GM18867 (cell line): ENCODE data around the gene SIGLEC8.
"Not testable (repeated sequence)": the region's sequence is repeated elsewhere in the genome, so short reads cannot be mapped to it uniquely, and the experiment has no call there.

Experiments used
- ATAC-seq: cut with Tn5 transposase; IDR thresholded peaks from one replicate; pipeline ENCODE4 v1.9.1; 2021; ENCODE audit warnings: mild to moderate bottlenecking, moderate library complexity; ENCODE audit not compliant: unreplicated experiment

SIGLEC8 gene

DNA sequence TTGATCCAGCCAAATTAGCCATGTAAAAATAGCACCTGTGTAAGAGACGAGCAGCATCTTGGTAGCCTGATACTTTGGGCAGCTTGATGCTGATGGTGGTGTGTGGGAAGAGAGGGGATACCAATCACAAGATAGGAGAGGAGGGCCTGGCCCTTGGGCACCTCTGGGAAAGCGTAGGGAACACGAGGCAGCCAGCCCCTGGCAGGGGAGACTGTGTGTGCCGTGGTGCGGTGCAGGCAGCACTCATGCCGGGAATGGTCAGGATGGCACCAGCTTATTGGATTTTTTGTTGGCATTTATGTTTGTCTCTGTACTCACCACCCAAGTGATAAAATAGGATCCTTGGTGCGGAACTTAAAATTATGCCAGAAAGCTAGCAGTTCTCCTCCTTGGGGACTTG lies 10.2 kb downstream of the SIGLEC8 start:
- no peak for ATAC-seq

DNA sequence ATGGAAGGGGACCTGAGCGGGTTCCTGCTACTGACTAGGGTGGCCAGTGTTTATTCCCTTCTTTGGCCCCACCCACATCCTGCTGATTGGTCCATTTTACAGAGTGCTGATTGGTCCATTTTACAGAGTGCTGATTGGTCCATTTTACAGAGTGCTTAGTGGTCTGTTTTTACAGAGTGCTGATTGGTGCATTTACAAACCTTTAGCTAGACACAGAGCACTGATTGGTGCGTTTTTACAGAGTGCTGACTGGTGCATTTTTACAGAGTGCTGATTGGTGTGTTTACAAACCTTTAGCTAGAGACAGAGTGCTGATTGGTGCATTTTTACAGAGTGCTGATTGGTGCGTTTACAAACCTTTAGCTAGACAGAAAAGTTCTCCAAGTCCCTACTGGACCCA lies 10.7 kb downstream of the SIGLEC8 start:
- not testable (repeated sequence) for ATAC-seq

DNA sequence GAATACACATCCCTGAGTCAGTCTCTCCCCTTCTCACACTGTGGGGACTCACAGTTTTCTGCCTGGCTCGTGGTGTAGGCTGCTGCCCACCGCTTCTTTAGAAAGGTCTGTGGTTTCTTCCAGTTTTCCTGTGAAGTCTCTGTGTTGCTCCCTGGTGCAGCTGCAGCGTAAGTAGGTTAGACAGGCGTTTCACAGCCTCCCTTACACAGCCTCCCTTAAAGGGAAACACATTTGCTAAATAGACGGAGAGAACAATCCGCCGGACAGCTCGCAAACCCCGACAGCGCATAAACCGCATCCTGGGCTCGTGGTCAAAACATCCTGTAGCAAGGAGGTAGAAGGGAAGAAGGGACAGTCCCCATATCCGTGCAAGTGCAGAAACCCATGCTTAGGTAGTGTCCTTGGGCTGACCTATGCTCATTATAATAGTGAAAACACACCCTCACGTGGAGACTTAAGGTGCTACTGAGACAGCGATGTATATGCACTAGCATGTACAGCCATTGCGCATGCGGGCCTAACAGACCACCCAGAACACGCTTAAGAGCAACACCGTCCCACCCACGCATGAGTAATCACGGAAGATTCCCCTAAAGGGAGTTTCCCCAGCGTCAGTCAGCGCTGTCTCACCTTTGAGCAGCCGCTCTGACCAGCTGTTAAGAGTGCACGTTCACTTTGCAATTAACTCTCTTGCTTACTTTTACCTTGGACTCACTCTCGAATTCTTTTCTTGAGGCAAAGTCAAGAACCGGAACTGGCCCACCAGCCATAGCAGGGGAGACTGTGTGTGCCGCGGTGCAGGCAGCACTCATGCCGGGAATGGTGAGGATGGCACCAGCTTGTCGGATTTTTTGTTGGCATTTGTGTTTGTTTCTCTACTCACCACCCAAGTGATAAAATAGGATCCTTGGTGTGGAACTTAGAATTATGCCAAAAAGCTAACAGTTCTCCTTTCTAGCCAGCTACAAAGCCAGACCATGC lies 16.6 kb downstream of the SIGLEC8 start:
- peak; percentile 94 for ATAC-seq

DNA sequence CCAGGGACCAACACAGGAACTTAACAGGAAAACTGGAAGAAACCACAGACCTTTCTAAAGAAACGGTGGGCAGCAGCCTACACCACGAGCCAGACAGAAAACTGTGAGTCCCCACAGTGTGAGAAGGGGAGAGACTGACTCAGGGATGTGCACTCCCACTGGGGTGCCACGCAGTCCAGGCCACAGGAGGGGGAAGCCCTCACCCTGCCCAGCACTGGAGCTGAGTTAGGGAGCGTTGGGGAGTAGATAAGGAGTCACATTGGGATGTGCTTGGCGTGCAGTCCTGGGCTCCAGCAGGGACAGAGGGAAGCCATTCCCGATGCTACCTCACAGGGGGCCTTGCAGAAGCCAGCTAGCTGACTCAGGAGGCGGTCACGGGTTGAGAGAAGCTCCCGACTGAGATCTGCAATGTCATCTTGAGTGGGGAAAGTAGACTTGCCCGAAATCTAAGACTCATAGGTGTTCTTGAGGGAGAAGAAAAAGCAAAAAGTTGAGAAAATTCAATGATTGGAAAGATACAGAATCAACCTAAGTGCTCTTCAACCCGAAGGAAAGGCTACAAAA lies 17.3 kb downstream of the SIGLEC8 start:
- no peak for ATAC-seq

DNA sequence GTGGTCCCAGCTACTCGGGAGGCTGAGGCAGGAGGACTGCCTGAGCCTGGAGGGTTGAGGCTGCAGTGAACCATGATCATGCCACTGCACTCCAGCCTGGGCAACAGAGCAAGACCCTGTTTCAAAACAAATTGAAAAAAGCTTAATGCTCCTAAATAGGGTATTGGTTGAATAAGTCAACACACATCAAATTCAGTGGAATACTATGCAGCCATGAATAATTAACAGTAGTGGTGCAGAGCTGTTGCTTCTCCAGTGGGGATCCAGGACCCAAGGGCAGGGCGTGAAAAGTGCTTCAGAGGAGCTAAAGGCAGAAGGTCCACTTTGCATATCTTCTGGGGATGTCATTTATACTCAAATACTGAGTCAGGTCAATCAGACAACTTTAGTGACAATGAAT lies 18.2 kb downstream of the SIGLEC8 start:
- no peak for ATAC-seq

DNA sequence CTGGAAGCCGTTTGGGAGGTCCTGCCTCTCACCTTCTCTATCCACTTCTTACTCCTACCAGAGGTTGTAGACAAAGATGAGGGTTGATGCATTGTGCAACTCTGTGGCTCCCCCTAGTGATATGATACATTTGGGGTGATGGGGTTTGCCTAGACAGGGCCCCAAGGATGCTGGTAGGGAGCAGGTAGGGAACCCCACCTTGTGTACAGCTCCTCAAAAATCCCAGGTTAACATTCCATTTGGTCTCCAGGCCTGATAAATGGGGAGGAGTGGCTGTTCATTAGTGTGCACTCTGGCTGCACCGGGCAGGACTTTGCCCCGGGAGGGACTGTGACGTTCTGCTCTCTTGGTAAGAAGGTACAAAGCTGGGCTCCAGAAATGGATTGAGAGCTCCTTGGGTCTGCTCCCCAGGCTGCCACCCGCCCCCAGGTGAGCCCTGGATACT lies 19.2 kb downstream of the SIGLEC8 start:
- ATAC-seq: no peak

DNA sequence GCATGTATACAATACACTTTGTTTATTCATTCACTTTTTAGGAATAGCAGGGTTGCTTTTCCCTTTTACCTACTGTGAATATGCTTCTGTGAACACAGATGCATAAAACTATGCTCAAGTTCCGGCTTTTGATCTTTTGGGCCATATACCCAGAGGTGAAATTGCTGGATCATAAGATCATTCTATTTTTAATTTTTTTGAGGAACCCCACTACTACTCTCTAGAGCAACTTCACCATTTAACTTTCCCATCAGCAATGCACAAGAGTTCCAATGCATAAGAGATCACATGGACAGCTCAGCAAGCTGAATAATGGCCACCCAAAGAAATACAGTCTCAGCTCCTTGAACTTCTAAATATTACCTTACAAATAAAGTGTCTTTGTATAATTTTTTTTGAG lies 23.8 kb downstream of the SIGLEC8 start:
- no peak for ATAC-seq

DNA sequence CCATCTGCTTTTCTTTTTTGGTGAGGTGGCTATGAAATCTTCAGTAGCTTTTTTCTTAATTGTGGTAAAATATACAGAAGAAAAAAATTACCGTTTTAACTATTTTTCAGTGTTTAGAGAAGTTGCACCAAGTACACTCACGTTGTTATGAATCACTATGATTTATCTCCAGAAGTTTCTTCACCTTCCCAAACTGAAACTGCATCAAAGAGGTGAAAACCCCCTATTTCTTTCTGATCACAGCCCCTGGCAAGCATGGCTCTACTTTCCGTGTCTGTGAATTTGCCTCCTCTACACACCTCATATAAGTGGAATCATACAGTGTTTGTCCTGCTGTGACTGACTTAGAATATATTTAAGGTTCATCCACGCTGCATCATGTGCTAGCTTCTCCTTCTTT lies 25.2 kb downstream of the SIGLEC8 start:
- ATAC-seq: no peak

DNA sequence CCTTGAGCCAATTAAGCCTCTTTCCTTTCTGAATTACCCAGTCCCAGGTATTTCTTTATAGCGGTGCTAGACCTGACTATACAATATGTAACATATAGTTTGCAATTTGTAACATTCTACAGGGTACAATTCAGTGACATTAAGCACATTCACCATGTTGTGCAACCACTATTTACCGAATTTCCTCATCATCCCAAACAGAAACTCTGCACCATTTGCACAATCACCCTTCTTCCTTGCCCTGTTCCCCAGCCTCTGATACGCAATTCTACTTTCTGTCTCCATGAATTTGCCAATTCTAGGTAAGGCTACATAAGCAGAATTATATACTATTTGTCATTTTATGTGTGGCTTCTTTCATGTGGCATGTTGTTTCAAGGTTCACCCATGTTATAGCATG lies 27.1 kb downstream of the SIGLEC8 start:
- no peak for ATAC-seq

DNA sequence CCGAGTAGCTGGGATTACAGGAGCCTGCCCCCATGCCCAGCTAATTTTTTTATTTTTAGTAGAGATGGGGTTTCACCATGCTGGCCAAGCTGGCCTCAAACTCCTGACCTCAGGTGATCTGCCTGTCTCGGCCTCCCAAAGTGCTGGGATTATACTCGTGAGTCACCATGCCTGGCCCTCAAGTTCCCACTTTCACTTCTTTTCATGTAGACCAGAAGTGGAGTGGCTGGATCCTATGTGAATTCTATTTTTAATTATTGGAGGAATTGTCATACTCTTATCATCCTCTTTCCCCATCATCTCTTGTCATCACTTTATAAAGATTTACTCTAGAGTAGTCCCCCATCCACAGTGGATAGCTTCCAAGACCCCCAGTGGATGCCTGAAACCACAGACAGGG lies 28.0 kb downstream of the SIGLEC8 start:
- ATAC-seq: no peak

DNA sequence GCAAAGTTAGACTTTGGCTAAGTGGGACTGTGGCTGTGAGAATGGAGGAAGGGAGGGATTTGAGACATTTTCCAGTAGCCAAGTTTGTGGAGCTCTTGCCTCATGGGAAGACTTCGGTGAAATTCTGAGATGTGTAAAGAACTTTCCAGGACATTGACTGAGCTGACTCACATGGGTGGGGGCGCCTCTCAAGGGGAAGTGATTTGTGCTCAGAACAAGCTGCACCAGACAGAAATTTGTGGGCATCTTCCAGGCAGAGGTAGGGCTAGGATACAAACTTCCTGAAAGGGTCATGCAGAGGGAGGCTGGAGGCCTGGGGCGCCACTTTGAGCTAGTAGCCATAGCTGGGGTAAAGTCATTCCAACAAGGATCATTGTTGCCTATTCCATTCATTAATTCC lies 31.1 kb downstream of the SIGLEC8 start:
- no peak for ATAC-seq

DNA sequence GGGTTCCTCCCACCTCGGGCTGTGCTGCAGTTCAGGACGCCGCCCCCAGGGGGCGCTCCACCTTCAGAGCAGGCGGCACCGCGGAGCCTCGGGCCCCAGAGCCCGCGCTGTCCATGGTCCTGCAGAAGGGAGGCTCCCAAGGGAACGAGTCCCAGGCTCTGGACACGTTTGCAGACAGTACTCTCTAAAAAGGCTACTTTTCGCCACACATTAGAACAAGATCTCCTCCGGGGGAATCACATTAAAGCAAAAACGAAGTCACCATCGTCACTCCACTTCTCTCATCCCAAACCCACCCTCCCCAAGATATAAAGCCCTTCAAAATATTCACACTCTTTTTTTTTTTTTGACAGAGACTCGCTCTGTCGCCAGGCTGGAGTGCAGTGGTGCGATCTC lies 36.2 kb downstream of the SIGLEC8 start:
- peak; percentile 49 for ATAC-seq

DNA sequence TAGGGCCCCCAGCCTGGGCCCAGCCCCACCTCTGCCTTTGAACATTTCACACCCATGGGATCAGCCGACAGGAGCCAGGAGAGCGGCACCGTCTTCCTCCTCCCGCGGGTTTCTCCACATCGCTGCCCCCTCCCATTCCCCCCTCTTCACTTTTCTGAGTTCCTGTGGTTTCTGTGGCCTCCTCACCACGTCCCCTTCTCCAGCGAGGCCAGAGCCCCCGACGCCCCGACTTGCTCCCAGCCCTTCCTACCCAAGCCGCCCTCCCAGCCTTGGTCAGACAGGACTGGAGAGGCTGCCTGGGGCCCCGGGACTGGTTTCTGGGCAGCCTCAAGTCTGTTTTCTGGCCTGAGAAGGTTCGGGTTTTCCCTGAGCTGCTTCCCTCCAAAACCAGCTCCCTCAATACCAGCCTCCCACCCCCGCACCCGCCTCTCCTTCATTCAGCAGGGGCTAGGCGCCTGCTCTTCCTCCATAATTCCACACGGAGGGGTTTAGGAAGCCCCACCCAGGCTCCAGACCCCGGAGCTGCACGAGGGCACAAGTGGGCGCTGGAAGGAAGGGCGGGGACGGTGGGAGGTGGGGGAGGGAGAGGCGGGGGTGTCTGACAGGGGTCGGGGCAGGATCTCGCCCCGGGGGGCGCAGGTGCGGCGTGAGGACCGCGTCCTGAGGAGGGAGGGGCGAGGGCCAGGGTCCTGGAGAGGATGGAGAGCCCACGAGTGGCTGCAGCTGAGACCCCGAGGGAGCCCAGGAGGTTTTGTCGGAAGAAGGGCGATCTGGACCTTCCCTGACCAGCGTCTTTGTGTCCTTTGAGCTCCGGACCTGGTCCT lies 36.8 kb downstream of the SIGLEC8 start:
- no peak for ATAC-seq

DNA sequence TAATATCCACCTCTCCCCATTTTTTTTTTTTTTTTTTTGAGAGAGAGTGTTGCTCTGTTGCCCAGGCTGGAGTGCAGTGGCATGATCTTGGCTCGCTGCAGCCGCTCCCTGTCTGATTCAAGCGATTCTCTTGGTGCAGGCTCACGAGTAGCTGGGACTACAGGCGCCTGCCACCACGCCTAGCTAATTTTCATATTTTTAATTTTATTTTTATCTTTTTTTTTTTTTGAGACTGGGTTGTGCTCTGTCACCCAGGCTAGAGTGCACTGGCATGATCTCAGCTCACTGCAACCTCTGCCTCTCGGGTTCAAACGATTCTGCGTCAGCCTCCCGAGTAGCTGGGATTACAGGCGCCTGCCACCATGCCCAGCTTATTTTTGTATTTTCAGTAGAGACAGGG lies 37.7 kb downstream of the SIGLEC8 start:
- ATAC-seq: not testable (repeated sequence)

DNA sequence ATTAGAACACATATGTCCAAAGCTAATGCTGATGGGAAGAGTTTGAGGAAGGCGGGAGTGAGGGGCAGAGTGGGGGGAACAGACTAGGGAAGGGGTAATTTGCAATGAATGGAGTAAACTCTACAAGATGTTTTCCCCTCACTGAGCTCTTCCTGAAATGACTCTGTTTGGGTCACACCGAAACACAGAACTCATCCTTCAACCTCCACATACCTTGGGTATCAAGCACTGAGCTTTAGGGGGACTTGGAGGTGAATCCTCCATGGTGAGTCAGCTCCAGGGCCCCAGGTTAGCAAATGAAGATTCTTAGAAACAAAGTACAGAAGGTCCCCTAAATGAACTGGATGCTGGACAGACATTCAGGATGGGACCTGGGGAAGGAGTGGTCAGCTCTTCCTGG lies 39.5 kb downstream of the SIGLEC8 start:
- no peak for ATAC-seq

DNA sequence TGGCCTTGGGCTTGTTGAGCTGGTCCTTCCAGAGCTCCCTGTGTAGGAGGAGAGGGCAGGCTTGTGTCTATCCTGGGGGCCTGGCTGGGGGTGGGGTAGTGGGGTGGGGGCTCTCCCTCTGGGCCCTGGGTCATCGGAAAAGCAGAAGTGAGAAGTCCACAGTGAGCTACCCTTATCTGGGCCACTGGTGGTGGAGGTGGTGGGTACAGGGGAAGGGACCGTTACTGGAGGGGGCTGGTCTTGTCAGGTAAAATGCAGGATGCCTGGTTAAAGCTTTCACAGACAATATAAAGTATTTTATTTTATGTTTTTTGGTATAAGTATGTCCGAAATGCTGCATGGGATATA lies 40.5 kb downstream of the SIGLEC8 start:
- ATAC-seq: peak; percentile 24

DNA sequence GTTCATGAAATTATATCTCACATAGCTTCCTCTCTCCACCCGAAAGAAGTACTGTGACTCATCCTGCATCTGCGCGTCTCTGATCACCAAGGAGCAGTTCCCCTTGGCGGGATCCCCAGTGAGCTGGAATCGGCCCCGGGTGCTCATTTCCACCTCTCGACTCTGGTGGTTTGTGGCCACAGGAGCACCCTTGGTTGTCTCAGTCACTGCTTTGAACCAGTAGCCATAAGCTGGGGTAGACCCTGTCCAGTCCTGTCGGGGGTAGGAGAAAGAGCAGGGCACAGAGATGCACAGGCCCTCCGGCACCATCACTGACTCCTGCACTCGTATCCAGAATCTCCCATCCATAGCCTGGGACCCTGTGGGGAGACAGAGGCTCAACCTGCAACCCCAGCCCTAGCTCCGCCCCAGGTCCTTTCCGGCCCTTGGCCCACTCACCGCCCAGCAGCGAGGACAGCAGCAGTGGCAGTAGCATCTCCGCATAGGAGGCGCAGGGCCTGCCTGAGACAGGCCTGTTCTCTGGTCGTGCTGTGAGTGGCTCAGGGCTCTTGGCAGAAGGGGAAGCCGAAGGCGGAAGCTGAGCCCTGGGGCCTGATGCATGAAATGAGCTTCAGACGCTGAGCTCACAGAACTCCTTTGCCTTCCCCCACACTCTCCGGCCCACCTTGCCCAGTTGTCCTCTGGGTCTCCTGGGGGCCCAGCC lies 41.0 kb downstream of the SIGLEC8 start, which contains the start of gene SIGLEC10:
TSS of gene SIGLEC10 (minus strand) at position 536 of the 703 bp plus-strand sequence. CDS start at position 475, 61 bp downstream.
- ATAC-seq: peak; percentile 69

DNA sequence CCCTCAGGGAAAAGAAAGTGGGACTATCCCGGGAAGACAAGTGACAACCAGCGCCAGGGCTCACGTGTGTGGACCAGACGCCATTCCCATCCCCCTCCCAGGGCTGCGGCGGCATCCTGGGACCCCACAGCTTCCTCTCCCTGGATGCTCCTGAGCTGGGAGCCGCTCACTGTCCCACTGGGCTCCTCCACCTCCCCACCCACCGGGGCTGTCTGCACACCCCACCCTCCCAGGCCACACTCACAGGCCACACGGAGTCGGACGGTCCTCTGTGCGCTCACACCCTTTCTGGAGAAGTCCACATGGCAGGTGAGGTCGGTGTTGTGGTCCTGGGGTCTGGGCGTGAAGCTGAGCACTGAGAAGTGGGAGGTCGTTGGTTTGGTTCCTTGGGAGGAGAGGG lies 41.8 kb downstream of the SIGLEC8 start:
- not testable (repeated sequence) for ATAC-seq

DNA sequence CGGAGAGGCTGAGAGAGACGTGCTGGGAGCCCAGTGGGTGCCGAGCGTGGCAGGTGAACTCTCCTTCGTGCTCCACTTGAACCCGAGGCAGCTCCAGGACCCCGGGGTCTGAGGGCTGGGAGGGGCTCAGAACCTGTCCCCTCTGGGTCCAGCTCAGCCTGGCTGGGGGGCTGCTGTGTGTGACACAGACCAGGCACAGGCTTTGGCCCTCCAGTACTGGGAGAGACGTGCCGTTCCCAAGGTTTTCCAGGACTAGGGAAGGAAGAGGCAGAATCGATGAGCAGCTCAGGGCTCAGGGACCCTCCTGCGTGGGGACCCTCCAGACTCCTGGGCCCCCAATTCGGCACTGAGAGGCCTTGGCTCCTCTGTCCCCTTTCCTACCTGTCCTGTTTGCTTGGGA lies 43.1 kb downstream of the SIGLEC8 start:
- ATAC-seq: no peak

DNA sequence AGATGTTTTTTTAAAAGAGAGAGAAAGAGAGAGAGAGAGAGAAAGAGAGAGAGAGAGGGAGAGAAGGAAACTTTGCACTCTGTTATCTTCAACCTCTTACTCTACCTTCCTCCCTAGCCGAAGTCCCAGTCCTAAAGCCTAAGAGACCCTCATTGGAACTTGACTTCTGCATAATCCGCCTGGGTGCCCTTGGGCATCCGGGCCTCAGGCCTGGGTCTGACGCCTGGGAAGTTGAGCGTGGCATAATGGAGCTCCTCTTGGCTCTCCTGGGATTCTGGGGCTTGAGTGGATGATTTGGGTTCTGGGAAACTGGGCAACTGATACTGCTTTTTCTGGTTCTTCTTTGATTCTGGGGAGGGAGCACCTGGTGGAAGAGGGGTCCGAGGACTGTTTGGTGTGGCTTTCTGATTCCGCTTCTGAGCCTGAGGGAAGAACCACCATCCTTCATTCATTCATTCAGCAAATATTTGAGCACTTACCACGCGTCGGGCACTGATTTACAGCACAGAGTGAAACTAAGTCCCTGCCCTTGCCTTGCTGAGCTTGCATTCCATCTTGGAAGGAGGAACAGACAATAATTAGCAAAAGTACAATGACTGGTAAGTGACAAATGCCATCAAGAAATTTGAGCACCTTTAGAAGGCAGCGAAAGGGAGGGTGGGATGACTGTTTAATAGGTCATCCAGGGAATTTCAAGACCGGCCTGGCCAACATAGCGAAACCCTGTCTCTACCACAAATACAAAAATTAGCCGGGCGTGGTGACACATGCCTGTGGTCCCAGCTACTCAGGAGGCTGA lies 47.1 kb downstream of the SIGLEC8 start:
- ATAC-seq: no peak
